ENCODE results near the gene AGAP1.

Gene AGAP1

DNA sequence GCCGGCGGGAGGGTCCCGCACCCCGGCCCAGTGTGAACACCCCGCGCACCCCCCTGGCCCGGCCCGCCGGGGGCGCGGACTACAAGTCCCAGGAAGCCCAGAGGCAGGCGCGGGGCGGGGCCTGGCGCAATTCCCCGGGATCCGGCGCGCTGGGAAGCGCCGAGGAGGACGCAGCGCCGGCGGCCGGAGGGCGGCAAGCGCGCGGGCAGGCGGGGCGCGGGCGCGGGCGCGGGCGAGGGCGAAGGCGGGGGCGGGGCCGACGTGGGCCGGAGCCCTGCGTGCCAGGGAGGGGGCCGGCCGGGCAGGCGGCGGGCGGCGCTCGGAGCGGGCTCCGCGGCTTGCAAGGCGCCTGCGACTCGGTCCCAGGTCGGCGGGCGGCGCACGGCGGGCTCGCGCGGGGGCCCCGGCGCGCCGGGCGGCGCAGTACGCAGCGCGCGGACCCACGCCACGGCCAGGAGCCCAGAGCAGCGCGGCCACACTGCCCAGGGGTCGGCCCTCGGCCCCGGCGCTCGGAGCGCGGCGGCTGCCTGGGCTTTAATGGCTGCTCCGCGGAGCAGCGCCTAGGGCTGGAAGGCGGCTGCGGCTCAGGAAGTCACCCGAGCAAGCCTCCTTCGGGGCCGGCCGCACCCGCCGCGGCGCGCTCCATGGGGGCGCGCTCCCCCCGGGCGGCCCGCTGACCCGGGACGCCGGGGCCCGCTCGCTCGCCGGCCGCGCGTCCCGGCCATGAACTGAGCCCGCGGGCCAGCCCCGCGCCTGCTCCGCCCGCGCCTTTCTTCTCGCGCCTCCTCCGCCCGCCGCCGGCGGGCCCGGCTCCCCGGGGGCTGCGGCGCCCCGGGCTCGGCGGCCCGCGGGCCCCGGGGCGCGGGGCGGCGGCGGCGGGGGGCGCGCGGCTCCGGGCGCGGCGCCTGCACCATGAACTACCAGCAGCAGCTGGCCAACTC is at the start of gene AGAP1:
Gene AGAP1 (plus strand): TSS at position 269 of the 941 bp plus-strand sequence.
- DNase-seq, result no peak

DNA sequence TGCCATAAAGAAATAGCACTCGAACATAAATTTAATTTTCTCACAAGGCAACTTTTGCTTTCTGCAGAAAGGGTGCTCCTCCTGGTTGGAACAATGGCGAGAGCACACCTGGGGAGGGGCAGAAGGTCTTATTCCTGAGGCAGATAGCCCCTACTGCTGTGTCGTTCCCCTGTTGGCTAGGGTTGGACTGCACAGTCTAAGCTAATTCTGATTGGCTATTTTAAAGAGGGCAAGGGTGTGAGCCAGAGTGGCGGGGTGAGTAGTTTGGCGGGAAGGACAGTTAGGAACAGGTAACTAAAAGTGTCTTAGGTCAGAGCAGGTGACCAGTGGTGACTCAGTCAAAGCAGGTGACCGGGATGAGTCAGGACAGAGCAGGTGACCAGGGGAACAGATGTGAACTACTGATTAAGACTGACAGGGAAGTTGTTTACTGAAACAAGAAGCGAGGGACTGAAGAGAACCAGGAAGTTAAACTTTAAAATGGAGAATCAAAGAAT is 49.7 kb upstream of the AGAP1 start:
- no peak for DNase-seq

GRCh38 chr2:235445116-235445515 is 48.7 kb upstream of the AGAP1 start:
- no peak for DNase-seq

- no peak for DNase-seq
Measured at GRCh38 chr2:235446082-235446481, 47.8 kb upstream of the AGAP1 start.

- DNase-seq, result no peak
Measured at GRCh38 chr2:235447210-235447609, 46.6 kb upstream of the AGAP1 start.

- DNase-seq, result no peak
Measured at GRCh38 chr2:235449568-235449967, 44.3 kb upstream of the AGAP1 start.

DNA sequence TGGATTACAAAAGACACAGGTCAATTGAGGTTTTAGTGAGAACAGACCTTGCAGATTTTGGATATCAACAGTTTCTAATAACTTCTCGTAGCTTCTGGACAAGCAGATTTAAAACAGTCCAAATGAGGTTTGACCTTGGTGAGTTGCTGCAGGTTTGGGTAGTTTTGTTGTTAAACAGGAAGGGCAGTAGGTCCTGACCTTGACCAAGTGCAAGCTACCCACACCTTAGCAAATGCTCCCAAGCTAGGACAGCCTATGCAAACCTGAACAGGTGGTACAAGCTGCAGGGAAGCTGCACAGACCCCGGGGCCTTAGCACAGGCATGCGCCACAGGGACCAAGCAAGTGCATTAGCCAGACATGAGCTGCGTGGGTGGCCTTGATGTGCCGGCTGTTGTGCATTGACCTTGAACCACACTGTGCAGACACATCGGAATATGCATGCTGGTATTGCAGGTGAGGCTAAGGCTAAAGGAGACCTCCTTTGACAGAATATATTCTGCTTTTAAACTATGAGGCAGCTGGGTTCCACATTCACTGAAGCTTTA is 40.2 kb upstream of the AGAP1 start:
- no peak for DNase-seq

DNA sequence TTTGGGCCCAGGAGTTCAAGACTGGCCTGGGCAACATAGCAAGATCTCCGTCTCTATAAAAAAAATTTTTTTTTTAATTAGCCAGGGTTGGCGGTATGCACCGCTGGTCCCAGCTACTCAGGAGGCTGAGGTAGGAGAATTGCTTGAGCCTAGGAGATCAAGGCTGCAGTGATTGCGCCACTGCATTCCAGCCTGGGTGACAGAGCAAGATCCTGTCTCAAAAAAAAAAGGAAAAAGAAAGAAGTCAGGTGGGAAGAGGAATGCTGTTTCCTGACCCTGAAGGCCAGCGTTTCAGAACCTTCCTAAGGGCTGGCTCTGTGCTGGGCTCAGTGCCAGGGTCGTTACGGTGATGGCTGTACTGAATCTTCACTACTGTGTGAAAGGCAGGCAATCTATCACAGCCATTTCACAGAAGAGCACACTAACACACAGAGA is 35.0 kb upstream of the AGAP1 start:
- DNase-seq, result no peak

GRCh38 chr2:235460548-235461047 is 33.2 kb upstream of the AGAP1 start:
- no peak for DNase-seq

DNA sequence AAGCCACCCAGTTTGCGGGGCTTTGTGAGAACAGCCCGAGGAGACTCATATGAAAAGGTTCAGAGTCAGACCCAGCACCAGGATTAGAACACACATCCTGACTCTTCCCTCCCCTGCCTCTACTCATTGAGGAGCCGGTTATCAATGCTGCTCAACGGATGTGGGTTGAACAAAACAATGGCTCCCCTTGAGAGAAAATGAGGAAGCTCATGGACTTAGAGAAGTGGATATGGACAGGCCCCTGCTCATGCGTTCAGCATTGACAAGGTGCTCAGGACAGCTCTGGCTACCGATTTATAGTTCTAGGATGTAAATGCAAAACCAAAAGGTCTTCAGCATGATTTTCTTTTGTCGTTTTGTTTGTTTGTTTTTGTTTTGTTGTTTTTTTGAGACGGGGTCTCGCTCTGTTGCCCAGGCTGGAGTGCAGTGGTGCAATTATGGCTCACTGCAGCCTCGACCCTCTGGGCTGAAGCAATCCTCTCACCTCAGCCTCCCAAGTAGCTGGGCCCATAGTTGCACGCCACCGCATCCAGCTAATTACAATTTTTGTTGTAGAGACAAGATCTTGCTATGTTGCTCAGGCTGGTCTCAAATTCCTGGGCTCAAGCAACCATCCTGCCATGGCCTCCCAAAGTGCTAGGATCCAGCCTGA is 32.0 kb upstream of the AGAP1 start:
- no peak for DNase-seq

GRCh38 chr2:235462415-235462790 is 31.4 kb upstream of the AGAP1 start:
- no peak for DNase-seq

GRCh38 chr2:235463893-235464292 is 29.9 kb upstream of the AGAP1 start:
- no peak for DNase-seq

GRCh38 chr2:235467588-235467987 is 26.3 kb upstream of the AGAP1 start:
- no peak for DNase-seq

DNA sequence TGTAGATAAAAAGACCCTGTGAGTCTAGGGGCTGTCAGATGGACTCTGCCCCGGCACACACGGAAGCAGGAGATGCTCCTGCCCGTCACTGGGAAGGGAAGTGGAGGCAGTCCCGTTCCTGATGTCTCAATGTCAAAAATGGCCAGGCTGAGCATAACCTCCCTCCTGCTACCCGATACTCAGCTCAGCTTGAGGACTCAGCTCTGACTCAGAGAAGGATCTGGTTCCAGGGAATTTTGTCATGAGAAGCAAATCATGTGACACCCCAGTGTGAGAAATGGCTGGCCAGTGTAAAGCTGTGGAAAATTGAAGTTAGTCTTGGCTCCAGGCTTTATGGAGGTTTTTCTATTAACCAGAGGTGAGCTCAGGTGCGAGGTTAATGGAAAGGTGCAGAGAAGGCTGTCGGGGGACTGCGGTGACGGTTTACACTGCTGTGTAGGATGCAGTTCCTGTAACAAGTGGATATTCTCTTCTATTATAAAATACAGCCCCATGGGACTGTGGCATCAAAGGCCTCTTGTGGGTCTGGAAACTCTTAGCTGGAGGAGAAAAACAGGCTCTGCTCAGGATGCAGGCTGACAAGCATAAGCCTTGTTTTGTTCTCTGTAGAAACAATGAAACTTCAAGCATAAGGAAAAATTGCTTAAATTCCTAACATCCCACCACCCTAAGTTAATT is 24.7 kb upstream of the AGAP1 start:
- DNase-seq, result no peak

GRCh38 chr2:235471186-235471747 is 22.6 kb upstream of the AGAP1 start:
- DNase-seq, result no peak

DNA sequence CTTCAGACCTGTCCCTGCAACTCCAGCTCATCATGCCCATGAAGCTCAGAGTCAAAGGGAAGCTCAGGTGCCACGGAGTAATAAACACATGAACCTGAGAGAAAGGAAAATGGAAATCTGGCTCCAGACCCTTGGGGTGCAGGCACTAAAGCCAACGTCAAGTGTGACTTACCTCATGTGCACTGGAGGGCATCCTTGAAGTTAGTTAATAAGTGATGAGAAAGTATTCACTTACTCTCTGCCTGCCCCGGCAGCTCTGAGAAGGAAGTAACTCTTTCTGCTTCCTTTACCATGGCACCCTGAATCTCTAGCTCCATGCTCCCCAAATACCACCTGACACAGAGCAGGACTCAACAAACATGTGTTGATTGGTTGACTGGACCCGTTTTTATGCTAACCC is 21.4 kb upstream of the AGAP1 start:
- DNase-seq, result no peak

DNA sequence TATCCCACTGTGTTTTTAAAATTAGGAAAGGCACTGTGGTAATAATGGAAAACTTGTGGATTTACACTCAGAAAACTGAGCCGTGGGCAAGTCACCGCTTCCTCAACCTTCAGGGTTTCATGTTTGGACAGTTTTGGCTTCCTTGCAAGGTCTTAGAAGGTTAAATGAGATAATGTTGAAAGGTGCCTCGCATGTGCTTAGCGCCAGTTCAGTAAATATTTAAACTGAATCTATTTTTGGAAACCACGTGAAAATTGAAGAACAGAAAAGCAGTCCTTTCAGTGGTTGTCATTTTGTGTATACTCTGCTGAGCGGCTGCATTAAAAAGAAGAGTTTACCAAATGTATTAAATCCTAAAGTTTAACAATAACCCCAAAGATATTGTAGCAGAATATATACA is 15.2 kb upstream of the AGAP1 start:
- DNase-seq, result no peak

GRCh38 chr2:235479604-235480003 is 14.2 kb upstream of the AGAP1 start:
- DNase-seq, result no peak

- DNase-seq, result no peak
Measured at GRCh38 chr2:235480614-235481013, 13.2 kb upstream of the AGAP1 start.

DNA sequence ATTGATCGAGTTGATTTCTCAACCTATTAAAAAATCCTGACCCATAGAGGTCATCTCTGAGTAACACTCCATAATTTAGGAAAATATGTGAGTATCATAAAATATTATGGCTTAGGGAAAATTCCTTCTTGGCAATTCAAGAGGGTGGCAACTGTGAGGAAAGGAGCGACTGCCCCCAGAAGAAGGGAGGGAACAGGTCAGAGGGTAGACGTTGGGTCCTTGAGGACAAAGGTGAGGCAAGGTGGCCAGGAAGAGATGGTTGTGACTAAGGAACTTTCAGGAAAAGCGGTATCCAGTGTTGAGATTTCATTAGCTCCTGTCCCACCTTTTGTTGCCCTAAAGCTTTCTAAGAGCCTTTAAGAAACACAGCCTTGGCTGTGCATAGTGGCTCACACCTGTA is 10.5 kb upstream of the AGAP1 start:
- no peak for DNase-seq

DNA sequence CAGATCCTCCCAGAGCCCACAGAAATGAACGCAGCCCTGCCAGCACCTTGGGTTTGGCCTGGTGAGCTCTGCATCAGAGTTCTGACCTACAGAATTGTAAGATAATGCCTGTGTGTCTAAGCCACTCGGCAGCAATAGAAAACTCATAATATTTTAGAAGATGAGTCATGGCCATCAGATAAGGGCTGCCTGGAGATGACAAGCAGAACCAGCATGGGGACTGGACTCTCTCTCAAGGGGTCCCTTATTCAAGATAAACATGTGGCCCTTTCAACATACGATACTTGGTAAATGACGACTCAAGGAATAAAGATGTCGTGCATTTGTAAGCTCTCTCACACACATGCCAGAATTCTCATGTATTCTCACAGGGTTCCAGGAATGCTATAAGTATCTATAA is 8.5 kb upstream of the AGAP1 start:
- DNase-seq, result no peak

DNA sequence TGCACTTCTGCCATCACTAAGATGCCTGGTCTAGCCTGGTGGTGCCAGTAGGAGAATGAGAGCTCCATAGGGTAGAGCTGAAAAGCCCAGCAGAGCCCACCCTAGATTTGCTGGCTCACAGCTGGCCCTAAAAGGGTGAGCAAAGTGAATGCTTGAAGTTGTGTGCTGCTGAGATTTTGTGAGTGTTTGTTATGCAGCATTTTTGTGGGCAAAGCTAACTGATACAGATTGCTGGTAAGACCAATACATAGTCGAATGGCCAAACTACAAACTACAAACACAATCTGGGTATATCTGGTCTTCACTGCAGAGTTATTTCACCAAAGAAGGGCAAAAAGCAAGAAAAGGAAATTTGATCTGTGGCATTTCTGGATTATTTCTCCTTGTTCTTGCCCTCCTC is 7.1 kb upstream of the AGAP1 start:
- no peak for DNase-seq

DNA sequence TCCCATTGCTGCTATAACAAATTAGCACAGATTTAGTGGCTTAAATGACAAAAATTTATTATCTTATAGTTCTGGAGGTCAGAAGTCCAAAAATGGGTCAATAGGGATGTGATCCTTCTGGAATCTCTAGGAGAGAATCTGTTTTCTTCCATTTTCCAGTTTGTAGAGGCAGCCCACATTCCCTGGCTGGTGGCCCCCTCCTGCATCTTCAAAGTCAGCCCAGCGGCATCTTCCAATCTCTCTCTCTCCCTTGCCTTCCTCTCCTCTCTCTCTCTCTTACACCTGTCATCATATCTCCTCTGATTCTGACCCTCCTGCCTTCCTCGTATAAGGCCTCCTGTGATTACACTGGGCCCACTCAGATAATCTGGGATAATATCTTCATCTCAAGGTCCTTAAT is 3.9 kb upstream of the AGAP1 start:
- DNase-seq, result no peak

Data from activated CD4-positive, alpha-beta T cell treated with anti-CD3 and anti-CD28 coated beads, Interleukin-2, amount 50 U/mL, for 1 hour (primary cell).